HG03159 (cell line): Measurements from ENCODE around the gene CEP97.
"Not testable (repeated sequence)": the region's sequence is repeated elsewhere in the genome, so short reads cannot be mapped to it uniquely, and the experiment has no call there.

Experiments
- ATAC-seq: cut with Tn5 transposase; IDR thresholded peaks from one replicate; pipeline ENCODE4 v1.9.1; 2021; ENCODE audit warnings: mild to moderate bottlenecking, moderate library complexity; ENCODE audit not compliant: unreplicated experiment

CEP97 gene

GRCh38 chr3:101702726-101703125 is 21.7 kb upstream of the CEP97 start:
- ATAC-seq: no peak

DNA sequence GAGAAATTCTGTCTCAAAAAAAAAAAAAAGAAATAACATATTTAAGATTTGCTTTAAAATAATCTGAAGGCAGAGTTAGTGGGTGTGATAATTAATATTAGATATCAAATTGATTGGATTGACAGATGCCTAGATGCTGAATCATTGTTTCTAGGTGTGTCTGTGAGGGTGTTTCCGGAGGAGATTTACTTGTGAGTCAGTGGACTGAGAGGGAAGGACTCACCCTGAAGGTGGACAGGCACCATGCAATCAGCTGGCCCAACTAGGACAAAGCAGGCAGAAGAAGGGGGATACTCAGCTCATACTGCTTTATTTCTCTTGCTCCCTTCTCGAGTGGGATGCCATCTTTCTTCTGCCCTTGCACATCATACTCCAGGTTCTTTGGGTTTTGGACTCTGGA is 21.2 kb upstream of the CEP97 start:
- ATAC-seq: no peak

- not testable (repeated sequence) for ATAC-seq
Measured at GRCh38 chr3:101704639-101705038, 19.8 kb upstream of the CEP97 start.

DNA sequence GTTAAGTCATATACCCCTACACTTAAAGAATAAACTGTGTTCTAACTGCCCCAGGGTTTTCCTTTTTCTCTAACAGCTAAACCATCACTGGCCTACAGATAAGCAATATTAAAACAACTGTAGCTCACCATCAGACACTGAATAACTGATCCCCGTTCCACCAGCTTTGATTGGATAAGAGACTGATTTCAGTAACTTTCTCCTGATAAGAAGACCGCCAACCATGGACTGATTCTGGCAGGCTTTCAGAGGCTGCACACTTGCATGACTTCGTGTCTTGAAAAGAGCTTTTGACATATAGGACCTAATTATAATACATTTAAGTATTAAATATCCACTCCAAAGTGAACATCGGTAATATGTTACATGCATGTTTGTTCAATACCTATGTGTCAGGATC is 15.3 kb upstream of the CEP97 start:
- no peak for ATAC-seq

DNA sequence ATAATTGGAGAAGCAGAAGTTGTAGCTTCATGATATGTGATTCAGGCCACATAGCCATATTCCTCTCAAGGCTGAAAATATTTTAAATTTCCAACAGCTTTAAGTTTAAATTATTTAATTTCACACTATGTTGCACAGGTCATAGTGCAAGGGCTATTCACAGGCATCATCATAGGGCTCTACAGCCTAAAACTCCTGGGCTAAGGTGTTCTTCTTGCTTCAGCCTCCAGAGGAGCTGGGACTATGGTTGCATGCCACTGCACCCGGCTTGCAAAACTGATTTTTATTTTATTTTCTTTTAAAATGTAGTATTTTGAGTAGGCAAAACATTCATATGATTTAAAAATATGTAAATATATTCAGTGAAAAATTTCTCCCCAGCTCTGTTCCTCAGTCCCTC is 6.0 kb upstream of the CEP97 start:
- no peak for ATAC-seq

DNA sequence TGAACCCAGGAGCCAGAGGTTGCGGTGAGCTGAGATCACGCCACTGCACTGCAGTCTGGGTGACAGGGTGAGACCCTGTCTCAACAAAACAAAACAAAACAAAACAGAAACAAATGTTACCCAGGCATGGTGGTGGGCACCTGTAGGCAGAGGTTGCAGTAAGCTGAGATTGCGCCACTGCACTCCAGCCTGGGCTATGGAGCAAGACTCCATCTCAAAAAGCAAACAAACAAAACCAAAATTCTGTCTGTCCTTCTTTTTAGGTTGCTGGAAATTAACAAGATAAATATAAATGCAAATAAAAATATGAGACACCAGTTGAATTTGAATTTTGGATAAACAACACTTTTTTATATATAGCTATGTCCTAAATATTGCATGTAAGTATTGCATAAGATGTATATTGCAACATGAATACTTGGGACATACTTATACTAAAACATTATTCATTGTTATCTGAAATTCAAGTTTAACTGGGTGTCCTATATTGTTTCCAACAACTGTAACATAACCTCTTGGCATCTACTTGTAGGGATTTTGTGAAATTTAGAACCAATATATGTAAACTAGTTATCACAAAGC is 4.7 kb upstream of the CEP97 start:
- ATAC-seq: no peak

DNA sequence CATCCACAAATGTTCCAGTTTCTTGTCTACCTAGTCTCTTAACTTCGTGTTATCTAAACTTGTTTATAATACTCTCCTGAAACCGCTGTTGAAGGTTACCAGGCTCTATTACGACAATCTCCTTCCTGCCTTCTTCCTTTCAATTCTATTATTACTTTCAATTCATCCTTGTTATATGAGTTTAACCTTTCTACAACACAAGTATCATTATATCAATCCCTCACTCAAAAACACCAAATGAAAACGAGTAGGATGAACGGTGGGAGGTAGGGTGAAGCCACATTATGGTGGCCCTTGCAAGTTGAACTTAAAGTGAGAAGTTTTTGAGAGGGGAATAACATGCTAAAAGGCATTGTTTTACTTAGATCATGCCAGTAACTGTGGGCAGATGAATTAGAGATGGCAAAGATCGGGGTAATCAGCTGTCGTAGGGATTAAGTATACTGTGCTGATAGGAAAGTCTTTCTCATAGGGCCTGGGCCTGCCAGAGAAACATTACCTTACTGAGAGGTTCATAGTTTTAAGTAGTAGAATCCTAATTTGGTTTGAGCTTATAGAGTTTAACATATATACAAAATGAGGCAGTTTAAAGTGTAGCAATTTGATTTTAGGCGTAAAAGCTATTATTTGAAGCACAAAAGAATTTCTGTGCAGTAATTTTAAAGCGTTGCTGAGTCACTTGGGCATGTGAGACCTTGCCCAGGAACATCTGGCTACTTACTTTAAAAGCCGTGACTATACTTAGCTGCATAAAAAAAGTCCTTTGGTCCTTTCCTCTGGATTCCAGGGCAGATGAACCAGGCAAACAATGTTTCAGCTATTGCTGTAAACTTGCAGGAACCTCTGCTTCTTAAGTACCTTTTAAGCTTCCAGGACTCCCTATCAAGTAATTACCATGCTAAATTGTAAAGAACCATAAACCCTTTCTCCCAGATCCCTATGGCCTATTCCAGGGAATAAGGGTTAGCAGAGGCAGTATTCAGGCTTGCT is 3.3 kb upstream of the CEP97 start:
- ATAC-seq: no peak

DNA sequence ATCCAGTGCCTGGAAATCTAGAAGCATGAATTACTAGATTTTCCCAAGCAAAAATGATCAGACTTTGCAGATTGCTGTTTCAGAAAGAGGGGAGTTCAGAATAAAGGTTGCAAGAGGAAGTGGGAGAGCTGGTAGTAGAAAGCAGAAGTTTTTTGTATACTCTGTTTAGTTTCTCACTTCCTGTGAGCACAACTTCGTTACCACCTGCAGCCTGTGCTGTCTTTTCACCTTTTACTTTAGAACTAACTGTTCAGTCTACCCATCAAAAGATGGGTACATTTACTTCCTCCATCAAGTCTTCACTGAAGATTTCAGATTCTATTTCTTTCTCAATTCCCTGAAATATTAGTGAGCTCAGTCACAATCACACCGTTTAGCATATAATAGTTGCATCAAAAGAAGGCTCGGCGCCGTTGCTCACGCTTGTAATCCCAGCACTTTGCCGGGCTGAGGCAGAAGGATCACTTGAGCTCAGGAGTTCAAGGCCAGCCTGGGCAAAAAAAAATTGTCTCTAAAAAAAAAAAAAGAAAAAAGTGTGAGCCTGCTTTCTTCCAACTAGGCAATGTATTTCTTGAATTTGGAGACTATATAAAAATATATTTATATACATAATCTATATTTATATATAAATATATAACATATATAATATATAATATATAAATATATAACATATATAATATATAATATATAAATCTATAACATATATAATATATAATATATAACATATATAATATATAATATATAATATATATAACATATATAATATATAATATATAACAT is 1.8 kb upstream of the CEP97 start:
- peak; percentile 56 for ATAC-seq

DNA sequence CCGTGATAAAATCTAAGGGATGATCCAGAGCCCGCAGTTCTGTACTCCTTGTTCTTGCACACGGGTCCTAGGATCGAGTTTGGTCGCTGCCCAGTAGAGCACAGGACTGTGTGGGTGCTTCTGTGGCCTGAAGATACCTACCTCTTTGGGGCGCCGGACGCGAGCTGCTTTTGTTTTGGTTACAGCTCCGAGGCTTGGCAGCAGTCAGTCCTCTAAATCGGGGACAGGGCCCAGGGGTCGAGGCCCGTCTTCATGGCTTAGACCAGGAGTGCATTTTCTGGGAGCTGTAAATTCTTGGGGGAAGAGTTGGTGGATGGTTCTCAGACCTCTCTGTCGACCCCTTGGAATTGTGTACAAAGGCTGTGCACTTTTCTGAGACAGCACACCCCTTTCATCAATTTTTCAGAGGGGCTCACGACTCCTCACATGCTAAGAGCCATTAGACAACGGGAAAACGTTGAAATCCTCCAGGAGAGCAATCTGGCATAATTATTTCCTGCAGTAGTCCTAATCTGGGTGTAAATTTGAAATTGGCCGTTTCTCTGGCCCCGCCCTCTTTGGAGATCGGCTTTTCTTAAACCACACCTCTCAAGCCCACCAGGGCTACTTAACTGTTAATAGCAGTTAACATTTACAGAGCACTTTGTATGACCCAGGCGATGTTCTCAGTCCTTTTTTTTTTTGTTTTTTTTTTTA is 928 bp downstream of the CEP97 start:
- peak; percentile 22 for ATAC-seq

DNA sequence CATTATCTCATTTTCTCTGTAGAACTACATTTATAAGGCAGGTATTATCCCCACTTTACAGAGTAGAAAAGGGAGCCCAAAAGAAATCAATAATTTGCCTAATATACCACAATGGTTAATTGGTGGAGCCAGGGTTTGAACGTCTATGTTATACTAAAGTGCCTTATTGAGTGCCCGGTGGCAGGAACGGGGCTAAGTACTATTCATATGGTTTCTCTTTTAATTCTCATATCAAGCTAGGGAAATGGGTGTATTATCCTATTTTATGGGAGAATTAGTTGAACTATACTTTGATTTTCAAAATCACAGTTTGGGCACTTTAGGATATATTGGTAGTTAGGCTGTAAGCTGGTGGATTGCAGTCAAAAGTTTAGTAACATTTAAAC is 1.5 kb downstream of the CEP97 start:
- ATAC-seq: no peak

- ATAC-seq: no peak
Measured at GRCh38 chr3:101729586-101729985, 5.2 kb downstream of the CEP97 start.

DNA sequence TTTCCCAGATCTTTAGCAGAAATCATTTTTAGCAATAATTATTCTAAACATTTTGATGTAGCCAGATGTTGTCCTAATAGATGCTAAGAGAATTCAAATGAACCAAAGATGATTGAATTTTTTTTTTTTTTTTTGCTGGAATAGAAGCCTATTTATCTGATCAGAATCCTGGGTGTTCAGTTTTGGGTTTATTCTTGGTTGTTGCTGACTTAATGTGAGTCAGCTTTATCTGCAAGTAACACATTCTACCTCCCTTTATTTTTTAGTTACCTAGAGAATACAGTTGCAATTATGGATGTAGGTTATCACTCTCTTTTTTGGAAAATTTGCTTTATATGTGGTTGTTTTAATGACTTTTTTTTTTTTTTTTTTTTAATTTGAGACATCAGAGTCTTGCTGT is 6.4 kb downstream of the CEP97 start:
- no peak for ATAC-seq

GRCh38 chr3:101732240-101732641 is 7.8 kb downstream of the CEP97 start:
- no peak for ATAC-seq

DNA sequence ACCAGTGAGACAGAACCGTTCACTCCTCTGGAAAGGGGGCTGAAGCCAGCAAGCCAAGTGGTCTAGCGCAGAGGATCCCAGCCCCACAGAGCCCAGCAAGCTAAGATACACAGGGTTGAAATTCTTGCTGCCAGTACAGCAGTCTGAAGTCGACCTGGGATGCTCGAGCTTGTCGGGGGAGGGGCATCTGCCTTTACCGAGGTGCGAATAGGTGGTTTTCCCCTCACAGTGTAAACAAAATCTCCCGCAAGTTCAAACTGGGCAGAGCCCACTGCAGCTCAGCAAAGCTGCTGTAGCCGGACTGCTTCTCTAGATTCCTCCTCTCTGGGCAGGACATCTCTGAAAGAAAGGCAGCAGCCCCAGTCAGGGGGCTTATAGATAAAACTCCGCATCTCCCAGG is 11.4 kb downstream of the CEP97 start:
- ATAC-seq: no peak

- not testable (repeated sequence) for ATAC-seq
Measured at GRCh38 chr3:101741914-101742313, 17.5 kb downstream of the CEP97 start.

GRCh38 chr3:101744811-101745210 is 20.4 kb downstream of the CEP97 start:
- no peak for ATAC-seq

GRCh38 chr3:101745934-101746333 is 21.5 kb downstream of the CEP97 start:
- ATAC-seq: not testable (repeated sequence)

DNA sequence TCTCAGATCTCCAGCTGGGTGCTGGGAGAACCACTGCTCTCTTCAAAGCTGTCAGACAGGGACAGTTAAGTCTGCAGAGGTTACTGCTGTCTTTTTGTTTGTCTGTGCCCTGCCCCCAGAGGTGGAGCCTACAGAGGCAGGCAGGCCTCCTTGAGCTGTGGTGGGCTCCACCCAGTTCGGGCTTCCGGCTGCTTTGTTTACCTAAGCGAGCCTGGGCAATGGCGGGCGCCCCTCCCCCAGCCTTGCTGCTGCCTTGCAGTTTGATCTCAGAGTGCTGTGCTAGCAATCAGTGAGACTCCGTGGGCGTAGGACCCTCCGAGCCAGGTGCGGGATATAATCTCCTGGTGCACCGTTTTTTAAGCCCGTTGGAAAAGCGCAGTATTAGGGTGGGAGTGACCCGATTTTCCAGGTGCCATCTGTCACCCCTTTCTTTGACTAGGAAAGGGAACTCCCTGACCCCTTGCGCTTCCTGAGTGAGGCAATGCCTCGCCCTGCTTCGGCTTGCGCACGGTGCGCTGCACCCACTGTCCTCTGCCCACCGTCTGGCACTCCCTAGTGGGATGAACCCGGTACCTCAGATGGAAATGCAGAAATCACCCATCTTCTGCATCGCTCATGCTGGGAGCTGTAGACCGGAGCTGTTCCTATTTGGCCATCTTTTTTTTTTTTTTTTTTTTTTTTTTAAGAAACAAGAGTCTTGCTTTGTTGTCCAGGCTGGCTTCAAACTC is 29.1 kb downstream of the CEP97 start:
- ATAC-seq: not testable (repeated sequence)

- ATAC-seq: no peak
Measured at GRCh38 chr3:101758224-101758623, 33.8 kb downstream of the CEP97 start.

DNA sequence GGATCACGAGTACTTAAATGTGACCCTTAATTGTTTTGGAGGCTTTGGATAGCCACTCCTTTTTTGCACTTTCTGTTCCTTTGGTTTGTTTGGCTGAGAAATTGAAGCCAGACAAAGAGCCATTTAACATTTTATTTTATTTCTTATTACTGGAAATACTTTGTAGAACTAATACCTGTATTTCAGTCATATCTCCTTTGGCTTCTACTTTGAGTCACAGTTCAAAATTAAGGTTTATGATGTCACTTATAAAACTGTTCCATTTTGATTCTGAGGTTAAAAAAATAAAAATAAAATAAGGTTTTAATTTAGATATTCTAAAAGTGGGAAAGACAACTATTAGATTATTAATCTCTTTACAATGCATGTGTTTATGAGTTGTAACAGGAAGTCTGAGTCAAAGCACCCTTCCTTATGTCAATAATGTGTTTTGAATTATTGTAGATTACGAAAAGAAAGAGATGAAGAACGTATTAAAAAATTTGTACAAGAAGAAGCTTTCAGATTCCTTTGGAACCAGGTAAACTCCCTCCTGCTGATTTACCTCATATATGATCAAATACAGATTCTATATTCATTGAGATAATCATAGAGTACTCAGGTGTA is 37.7 kb downstream of the CEP97 start:
- no peak for ATAC-seq
